22Rv1 (cell line): Measurements from ENCODE around the gene RPS6KC1.

Source experiments
- CTCF ChIP-seq: fragments of 450-650 bp; IDR thresholded peaks from 2 replicates; pipeline ENCODE4 v1.5.1; 2017; ENCODE audit warnings: mild to moderate bottlenecking
- ZFX ChIP-seq: fragments of 450-650 bp; IDR thresholded peaks from 2 replicates; pipeline ENCODE4 v1.6.1; 2017; ENCODE audit warnings: antibody characterized with exemption, borderline replicate concordance

- TF ChIP-seq CTCF: no peak
- TF ChIP-seq ZFX: no peak
Observed at GRCh38 chr1:213275293-213275692, 224.3 kb downstream of the RPS6KC1 start.
